PC-3 (cell line): Measurements from ENCODE around the gene AGPS.

Source experiments
- EZH2 ChIP-seq: fragments of 300-600 bp; sonication (generic); IDR thresholded peaks from one replicate; pipeline ENCODE4 v1.6.1; 2017; ENCODE audit warnings: antibody characterized with exemption, mild to moderate bottlenecking, low read length; ENCODE audit not compliant: unreplicated experiment
- EZH2phosphoT487 ChIP-seq: fragments of 300-600 bp; sonication (generic); IDR thresholded peaks from 2 replicates; pipeline ENCODE4 v1.6.1; 2018; ENCODE audit warnings: mild to moderate bottlenecking, antibody characterized with exemption, low read length, borderline replicate concordance
- TF ChIP-seq, protein P1 (sequence below): fragments of 300-600 bp; sonication (generic); conservative IDR thresholded peaks from 2 replicates; pipeline ENCODE4 v1.5.1; 2017; ENCODE audit warnings: antibody characterized with exemption, low read depth, mild to moderate bottlenecking, low read length

DNA sequence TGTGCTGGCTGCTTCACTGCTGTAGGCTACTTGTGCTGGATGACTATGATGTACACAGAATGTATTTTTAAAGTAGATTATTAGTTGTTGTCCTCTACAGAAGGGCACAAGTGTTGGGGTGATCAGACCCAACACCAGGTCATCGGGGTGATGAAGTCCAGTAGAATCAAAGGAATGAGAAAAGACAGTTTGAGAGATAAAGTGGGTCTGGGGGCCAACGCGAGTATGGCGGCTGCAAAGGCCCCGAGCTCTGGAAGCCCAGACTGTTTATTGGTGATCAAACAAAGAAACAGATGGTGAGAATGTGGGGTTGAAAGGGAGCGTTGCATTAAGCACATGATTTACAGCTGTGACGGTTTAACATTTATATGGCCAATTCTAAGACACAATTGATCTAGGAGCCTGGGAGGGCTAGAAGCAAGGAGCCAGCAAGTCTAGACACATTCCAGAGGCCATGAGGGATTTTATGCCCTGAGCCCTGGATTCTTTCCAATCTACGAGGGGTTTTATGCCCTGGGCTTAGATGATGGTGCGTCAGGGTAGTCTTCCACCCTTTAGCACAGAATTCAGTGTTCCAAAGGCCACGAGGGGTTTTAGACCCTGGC lies 153.5 kb downstream of the AGPS start:
- TF ChIP-seq, protein P1, sequence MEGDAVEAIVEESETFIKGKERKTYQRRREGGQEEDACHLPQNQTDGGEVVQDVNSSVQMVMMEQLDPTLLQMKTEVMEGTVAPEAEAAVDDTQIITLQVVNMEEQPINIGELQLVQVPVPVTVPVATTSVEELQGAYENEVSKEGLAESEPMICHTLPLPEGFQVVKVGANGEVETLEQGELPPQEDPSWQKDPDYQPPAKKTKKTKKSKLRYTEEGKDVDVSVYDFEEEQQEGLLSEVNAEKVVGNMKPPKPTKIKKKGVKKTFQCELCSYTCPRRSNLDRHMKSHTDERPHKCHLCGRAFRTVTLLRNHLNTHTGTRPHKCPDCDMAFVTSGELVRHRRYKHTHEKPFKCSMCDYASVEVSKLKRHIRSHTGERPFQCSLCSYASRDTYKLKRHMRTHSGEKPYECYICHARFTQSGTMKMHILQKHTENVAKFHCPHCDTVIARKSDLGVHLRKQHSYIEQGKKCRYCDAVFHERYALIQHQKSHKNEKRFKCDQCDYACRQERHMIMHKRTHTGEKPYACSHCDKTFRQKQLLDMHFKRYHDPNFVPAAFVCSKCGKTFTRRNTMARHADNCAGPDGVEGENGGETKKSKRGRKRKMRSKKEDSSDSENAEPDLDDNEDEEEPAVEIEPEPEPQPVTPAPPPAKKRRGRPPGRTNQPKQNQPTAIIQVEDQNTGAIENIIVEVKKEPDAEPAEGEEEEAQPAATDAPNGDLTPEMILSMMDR = no peak
- TF ChIP-seq EZH2 = no peak
- no peak for TF ChIP-seq EZH2phosphoT487
